ENCODE results near the gene CD22. TPM values are rescaled to one million over a fixed set of nuclear protein-coding genes. Genes with fewer than 3 reads are reported as not detected.
A peak's percentile ranks its signal among the peaks of the same experiment; 100 is the strongest.

The CD22 gene
- total RNA-seq, 4 donors from 2014 or later, result not detected

- no peak for DNase-seq (ENCODE audit: low spot score in 2 of 2)
- no peak overlapping the region for H3K4me3 ChIP-seq
- no peaks in the 10 kb centered on the region for H3K9me3 ChIP-seq
- H3K4me1 ChIP-seq, result peaks cover 7% of the 10 kb centered on the region
- WGBS, result 83% methylated on average over 7 of the region's 7 CpGs
- H3K27me3 ChIP-seq, result peaks cover 76% of the 10 kb centered on the region
- TF ChIP-seq, protein P1, sequence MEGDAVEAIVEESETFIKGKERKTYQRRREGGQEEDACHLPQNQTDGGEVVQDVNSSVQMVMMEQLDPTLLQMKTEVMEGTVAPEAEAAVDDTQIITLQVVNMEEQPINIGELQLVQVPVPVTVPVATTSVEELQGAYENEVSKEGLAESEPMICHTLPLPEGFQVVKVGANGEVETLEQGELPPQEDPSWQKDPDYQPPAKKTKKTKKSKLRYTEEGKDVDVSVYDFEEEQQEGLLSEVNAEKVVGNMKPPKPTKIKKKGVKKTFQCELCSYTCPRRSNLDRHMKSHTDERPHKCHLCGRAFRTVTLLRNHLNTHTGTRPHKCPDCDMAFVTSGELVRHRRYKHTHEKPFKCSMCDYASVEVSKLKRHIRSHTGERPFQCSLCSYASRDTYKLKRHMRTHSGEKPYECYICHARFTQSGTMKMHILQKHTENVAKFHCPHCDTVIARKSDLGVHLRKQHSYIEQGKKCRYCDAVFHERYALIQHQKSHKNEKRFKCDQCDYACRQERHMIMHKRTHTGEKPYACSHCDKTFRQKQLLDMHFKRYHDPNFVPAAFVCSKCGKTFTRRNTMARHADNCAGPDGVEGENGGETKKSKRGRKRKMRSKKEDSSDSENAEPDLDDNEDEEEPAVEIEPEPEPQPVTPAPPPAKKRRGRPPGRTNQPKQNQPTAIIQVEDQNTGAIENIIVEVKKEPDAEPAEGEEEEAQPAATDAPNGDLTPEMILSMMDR (IDR thresholded peaks at IDR 0.05), result no peak
- TF ChIP-seq POLR2AphosphoS5 (IDR thresholded peaks at IDR 0.05) (no peak), POLR2A (IDR thresholded peaks at IDR 0.05) (no peak)
- no peaks in the 10 kb centered on the region for H3K36me3 ChIP-seq
- H3K27ac ChIP-seq, result no peak overlapping the region
Observed at GRCh38 chr19:35296644-35297514, 32.1 kb upstream of the CD22 start.

GRCh38 chr19:35297515-35297848, 31.5 kb upstream of the CD22 start:
- H3K27ac ChIP-seq, result no peak overlapping the region
- WGBS, result 98% methylated on average over 3 of the region's 3 CpGs
- H3K4me1 ChIP-seq, result peaks cover 7% of the 10 kb centered on the region
- TF ChIP-seq POLR2A (IDR thresholded peaks at IDR 0.05), result no peak
- TF ChIP-seq EP300 (IDR thresholded peaks at IDR 0.05), result no peak
- TF ChIP-seq POLR2AphosphoS5 (IDR thresholded peaks at IDR 0.05), result no peak
- TF ChIP-seq, protein P1 (IDR thresholded peaks at IDR 0.05), result no peak
- H3K27me3 ChIP-seq, result peaks cover 73% of the 10 kb centered on the region
- H3K4me3 ChIP-seq, result no peak overlapping the region
- no peaks in the 10 kb centered on the region for H3K36me3 ChIP-seq
- no peaks in the 10 kb centered on the region for H3K9me3 ChIP-seq
- DNase-seq (ENCODE audit: low spot score in 2 of 2), result no peak

GRCh38 chr19:35297922-35298321, 31.1 kb upstream of the CD22 start:
- Histone ChIP-seq H3K4me1 (peaks cover 7% of the 10 kb centered on the region), H3K4me3 (no peak overlapping the region), H3K27ac (no peak overlapping the region), H3K27me3 (peaks cover 71% of the 10 kb centered on the region), H3K36me3 (no peaks in the 10 kb centered on the region), H3K9me3 (no peaks in the 10 kb centered on the region)
- TF ChIP-seq EP300 (IDR thresholded peaks at IDR 0.05) (no peak), POLR2AphosphoS5 (IDR thresholded peaks at IDR 0.05) (no peak), POLR2A (IDR thresholded peaks at IDR 0.05) (no peak)
- TF ChIP-seq, protein P1 (IDR thresholded peaks at IDR 0.05), result no peak
- no peak for DNase-seq (ENCODE audit: low spot score in 2 of 2)
- 90% methylated on average over 2 of the region's 2 CpGs for WGBS

GRCh38 chr19:35298561-35298972, 30.4 kb upstream of the CD22 start:
- 92% methylated on average over 5 of the region's 5 CpGs for WGBS
- no peak for TF ChIP-seq POLR2AphosphoS5 (IDR thresholded peaks at IDR 0.05)
- no peak for TF ChIP-seq EP300 (IDR thresholded peaks at IDR 0.05)
- no peak for TF ChIP-seq POLR2A (IDR thresholded peaks at IDR 0.05)
- TF ChIP-seq, protein P1 (IDR thresholded peaks at IDR 0.05), result no peak
- Histone ChIP-seq H3K4me1 (peaks cover 3% of the 10 kb centered on the region), H3K27me3 (peaks cover 65% of the 10 kb centered on the region), H3K27ac (no peak overlapping the region), H3K36me3 (no peaks in the 10 kb centered on the region), H3K9me3 (no peaks in the 10 kb centered on the region), H3K4me3 (no peak overlapping the region)
- no peak for DNase-seq (ENCODE audit: low spot score in 2 of 2)

DNA sequence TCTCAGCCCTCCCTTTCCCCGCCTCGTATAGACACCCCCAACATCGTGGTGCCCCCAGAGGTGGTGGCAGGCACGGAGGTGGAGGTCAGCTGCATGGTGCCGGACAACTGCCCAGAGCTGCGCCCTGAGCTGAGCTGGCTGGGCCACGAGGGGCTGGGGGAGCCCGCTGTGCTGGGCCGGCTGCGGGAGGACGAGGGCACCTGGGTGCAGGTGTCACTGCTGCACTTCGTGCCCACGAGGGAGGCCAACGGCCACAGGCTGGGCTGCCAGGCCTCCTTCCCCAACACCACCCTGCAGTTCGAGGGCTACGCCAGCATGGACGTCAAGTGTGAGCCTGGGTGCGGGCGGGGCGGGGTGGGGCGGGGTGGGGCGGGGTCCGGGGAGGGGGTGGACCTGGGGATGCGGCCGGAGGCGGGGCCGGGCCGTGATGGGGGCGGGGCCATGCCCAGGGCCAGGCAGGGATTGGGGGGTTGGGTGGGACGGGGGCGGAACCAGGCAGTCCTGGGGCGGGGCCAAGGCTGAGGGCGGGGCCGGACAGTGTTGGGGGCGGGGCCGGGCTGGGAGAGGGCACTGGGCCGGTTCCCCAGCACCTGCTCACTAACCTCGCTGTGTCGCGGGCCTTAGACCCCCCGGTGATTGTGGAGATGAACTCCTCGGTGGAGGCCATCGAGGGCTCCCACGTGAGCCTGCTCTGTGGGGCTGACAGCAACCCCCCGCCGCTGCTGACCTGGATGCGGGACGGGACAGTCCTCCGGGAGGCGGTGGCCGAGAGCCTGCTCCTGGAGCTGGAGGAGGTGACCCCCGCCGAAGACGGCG, 29.3 kb upstream of the CD22 start:
- H3K27me3 ChIP-seq, result peaks cover 55% of the 10 kb centered on the region
- no peaks in the 10 kb centered on the region for H3K4me1 ChIP-seq
- WGBS, result 39% methylated on average over 10 of the region's 55 CpGs
- no peaks in the 10 kb centered on the region for H3K36me3 ChIP-seq
- H3K9me3 ChIP-seq, result no peaks in the 10 kb centered on the region
- no peak overlapping the region for H3K4me3 ChIP-seq
- DNase-seq (ENCODE audit: low spot score in 2 of 2), result peak in 1 of 2 donors; percentile 53
- TF ChIP-seq, protein P1 (IDR thresholded peaks at IDR 0.05), result no peak
- TF ChIP-seq POLR2A (IDR thresholded peaks at IDR 0.05), result no peak
- TF ChIP-seq POLR2AphosphoS5 (IDR thresholded peaks at IDR 0.05), result no peak
- no peak for TF ChIP-seq EP300 (IDR thresholded peaks at IDR 0.05)
- H3K27ac ChIP-seq, result no peak overlapping the region

All from suprapubic skin (tissue), 4 donors.